ENCODE data around the gene JAKMIP1.

The JAKMIP1 gene

DNA sequence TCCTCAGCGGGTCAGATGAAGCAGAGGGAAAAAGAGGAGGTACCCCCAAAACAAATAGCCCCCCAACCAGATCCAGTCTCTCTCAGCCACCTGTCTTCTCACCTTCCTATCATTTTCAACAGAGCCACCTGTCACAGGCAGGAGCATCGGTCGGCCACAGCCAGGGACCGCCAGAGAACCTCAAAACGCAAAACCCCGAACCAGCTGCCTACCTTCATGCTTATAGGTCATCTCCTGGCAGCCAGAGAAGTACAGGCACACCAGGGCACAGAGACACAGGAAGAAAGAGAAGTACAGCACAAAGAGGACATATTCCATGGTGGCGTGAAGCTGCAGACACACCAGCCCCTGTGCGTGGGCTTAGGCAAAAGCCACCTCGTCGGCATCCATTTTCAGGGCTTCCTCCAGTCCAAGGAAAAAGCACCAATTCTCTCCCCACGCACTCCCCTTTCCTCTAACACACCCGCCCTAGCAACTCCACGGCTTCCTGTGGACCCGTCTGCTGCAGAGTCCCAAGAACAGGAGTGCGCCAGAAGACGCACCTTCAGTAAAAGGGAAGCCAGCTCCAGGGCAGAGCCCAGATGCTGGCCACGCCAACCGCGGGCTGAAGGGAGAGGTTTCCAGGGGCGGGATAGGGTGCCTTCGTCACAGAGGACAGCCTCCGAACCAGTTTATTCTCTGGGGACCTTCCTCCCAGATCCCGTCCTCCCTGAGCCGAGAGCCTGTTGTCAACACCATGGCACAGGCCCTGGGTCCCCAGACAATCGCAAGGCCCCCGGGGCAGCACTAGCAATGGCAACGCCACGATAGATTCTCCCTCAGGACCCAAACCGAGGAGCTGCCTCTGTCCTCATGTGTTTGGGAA lies 130.3 kb downstream of the JAKMIP1 start:
- TF ChIP-seq, protein P1, sequence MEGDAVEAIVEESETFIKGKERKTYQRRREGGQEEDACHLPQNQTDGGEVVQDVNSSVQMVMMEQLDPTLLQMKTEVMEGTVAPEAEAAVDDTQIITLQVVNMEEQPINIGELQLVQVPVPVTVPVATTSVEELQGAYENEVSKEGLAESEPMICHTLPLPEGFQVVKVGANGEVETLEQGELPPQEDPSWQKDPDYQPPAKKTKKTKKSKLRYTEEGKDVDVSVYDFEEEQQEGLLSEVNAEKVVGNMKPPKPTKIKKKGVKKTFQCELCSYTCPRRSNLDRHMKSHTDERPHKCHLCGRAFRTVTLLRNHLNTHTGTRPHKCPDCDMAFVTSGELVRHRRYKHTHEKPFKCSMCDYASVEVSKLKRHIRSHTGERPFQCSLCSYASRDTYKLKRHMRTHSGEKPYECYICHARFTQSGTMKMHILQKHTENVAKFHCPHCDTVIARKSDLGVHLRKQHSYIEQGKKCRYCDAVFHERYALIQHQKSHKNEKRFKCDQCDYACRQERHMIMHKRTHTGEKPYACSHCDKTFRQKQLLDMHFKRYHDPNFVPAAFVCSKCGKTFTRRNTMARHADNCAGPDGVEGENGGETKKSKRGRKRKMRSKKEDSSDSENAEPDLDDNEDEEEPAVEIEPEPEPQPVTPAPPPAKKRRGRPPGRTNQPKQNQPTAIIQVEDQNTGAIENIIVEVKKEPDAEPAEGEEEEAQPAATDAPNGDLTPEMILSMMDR (IDR thresholded peaks at IDR 0.05; ENCODE audit: poor library complexity, severe bottlenecking), result no peak

DNA sequence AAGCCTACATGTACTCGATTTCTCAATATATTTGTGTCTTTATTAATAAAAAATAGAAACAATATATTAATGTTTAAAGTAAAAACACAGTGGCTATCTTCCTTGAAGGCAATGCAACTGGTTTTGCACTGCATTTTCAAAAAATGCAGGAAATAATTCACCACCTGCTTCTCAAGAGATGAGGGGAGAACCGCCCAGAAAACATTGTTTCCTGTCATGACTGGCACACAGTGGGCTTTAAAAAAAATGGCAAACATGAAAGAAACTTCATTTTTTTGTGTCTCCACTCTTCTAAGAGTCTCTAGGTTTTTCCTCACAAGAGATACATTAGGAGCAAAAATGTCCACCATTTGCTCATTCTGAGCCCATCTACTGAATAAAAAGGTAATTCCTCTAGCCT lies 131.4 kb downstream of the JAKMIP1 start:
- Histone ChIP-seq H3K36me3 (ENCODE audit: low read depth) (no peaks in the 10 kb centered on the region), H3K4me1 (ENCODE audit: insufficient read depth, poor library complexity, severe bottlenecking) (no peaks in the 10 kb centered on the region), H3K4me3 (ENCODE audit: severe bottlenecking) (no peak overlapping the region), H3K27me3 (ENCODE audit: insufficient read depth, poor library complexity, severe bottlenecking) (peaks cover 3% of the 10 kb centered on the region), H3K9me3 (ENCODE audit: severe bottlenecking) (no peaks in the 10 kb centered on the region), H3K27ac (ENCODE audit: poor library complexity, severe bottlenecking) (no peak overlapping the region)
- no peak for ATAC-seq (ENCODE audit: low read depth)
- no peak for DNase-seq (ENCODE audit: low spot score)
- TF ChIP-seq, protein P1 (IDR thresholded peaks at IDR 0.05; ENCODE audit: poor library complexity, severe bottlenecking), result no peak

More for the DNA sequence above, 130.3 kb downstream of the JAKMIP1 start:
- DNase-seq (ENCODE audit: low spot score) (no peak), ATAC-seq (ENCODE audit: low read depth) (no peak)
- Histone ChIP-seq H3K27me3 (ENCODE audit: insufficient read depth, poor library complexity, severe bottlenecking) (peaks cover 3% of the 10 kb centered on the region), H3K4me1 (ENCODE audit: insufficient read depth, poor library complexity, severe bottlenecking) (no peaks in the 10 kb centered on the region), H3K27ac (ENCODE audit: poor library complexity, severe bottlenecking) (no peak overlapping the region), H3K36me3 (ENCODE audit: low read depth) (no peaks in the 10 kb centered on the region), H3K4me3 (ENCODE audit: severe bottlenecking) (no peak overlapping the region), H3K9me3 (ENCODE audit: severe bottlenecking) (no peaks in the 10 kb centered on the region)

DNA sequence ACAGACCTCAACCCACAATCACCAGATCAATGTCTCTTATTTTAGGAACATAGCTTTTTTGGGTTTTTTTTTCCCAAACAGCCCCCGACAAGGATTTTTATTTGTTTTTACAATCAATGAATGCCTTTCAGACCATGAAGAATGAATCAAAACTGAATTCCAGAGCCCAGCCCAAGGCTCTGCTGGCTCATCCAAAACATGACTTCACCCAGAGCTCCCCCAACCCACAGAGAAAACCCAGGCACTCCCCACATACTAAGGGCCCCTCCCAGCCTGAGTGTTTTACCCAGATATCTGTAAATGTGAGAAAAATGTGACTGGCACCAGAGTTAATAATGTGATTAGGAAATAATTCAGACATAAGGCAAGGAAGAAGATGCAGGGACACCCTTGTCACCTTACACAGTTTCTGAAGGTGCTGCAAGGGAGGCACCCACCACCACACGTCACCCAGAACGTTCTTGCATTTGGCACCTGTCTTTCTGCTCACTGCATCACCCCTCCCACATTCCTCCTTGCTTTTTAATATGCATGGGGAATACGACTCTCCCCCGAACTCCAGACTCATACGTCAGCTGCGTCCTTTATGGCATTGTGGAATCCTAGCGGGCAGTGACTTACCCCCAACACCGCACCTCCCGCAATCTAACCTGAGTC lies 134.3 kb downstream of the JAKMIP1 start:
- Histone ChIP-seq H3K27ac (ENCODE audit: poor library complexity, severe bottlenecking) (no peak overlapping the region), H3K9me3 (ENCODE audit: severe bottlenecking) (no peaks in the 10 kb centered on the region), H3K36me3 (ENCODE audit: low read depth) (no peaks in the 10 kb centered on the region), H3K4me1 (ENCODE audit: insufficient read depth, poor library complexity, severe bottlenecking) (no peaks in the 10 kb centered on the region), H3K4me3 (ENCODE audit: severe bottlenecking) (no peak overlapping the region), H3K27me3 (ENCODE audit: insufficient read depth, poor library complexity, severe bottlenecking) (peaks cover 3% of the 10 kb centered on the region)
- ATAC-seq (ENCODE audit: low read depth) (no peak), DNase-seq (ENCODE audit: low spot score) (no peak)
- TF ChIP-seq, protein P1 (IDR thresholded peaks at IDR 0.05; ENCODE audit: poor library complexity, severe bottlenecking), result no peak

DNA sequence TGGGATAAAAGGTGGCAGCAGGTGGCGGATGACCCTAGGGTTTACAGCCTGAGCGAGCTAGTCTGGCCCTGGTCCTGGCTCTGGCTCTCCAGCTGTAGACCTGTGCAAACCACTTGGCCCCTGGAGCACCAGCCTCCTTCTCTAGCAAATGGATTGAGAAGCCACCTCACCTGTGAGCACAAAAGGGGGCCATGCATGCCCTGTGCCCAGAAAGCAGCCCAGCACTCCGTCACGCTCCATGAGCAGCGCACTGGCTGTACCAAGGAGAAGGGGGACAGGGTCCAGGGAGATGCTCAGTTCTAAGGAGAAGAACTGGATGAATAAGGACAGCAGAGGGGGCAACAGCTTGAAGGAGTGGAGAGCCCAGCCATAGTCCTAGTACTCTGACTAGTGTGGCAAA lies 135.2 kb downstream of the JAKMIP1 start:
- TF ChIP-seq, protein P1 (IDR thresholded peaks at IDR 0.05; ENCODE audit: poor library complexity, severe bottlenecking), result no peak
- Histone ChIP-seq H3K27ac (ENCODE audit: poor library complexity, severe bottlenecking) (no peak overlapping the region), H3K36me3 (ENCODE audit: low read depth) (no peaks in the 10 kb centered on the region), H3K27me3 (ENCODE audit: insufficient read depth, poor library complexity, severe bottlenecking) (peaks cover 3% of the 10 kb centered on the region), H3K4me1 (ENCODE audit: insufficient read depth, poor library complexity, severe bottlenecking) (no peaks in the 10 kb centered on the region), H3K9me3 (ENCODE audit: severe bottlenecking) (peaks cover 3% of the 10 kb centered on the region), H3K4me3 (ENCODE audit: severe bottlenecking) (no peak overlapping the region)
- ATAC-seq (ENCODE audit: low read depth), result no peak
- DNase-seq (ENCODE audit: low spot score), result no peak
